Activated T-helper 17 cell treated with anti-CD3 and anti-CD28 coated beads, Interleukin-2, amount 50 U/mL, for 72 hours (primary cell): ENCODE results near the gene GALNT17. TPM values are rescaled to one million over a fixed set of nuclear protein-coding genes. Genes with fewer than 3 reads are reported as not detected.

Source experiments
- ATAC-seq: fragments of 150-1000 bp; cut with Tn5 transposase; replicated peaks from 2 replicates; pipeline ENCODE4 v1.10.0; 2021; ENCODE audit warnings: mild to moderate bottlenecking, moderate library complexity
- H3K27ac Mint-ChIP-seq: one replicate; pipeline ENCODE4 v1.8.0; 2022; ENCODE audit warnings: mixed read lengths
- H3K27me3 Mint-ChIP-seq: one replicate; pipeline ENCODE4 v1.8.0; 2022; ENCODE audit warnings: mixed read lengths
- H3K36me3 Mint-ChIP-seq: one replicate; pipeline ENCODE4 v1.8.0; 2022; ENCODE audit warnings: low read depth, mild to moderate bottlenecking, mixed read lengths
- H3K4me1 Mint-ChIP-seq: one replicate; pipeline ENCODE4 v1.8.0; 2022; ENCODE audit warnings: mixed read lengths
- H3K4me3 Mint-ChIP-seq: one replicate; pipeline ENCODE4 v1.8.0; 2022; ENCODE audit warnings: mild to moderate bottlenecking, mixed read lengths
- H3K9me3 Mint-ChIP-seq: one replicate; pipeline ENCODE4 v1.8.0; 2022; ENCODE audit warnings: mixed read lengths
- total RNA-seq, 2 donors: library from RNA; stranded (reverse); gene quantifications; one replicate each; pipeline ENCODE4 v1.2.3, GENCODE V29; 2022

The GALNT17 gene
- total RNA-seq = not detected

DNA sequence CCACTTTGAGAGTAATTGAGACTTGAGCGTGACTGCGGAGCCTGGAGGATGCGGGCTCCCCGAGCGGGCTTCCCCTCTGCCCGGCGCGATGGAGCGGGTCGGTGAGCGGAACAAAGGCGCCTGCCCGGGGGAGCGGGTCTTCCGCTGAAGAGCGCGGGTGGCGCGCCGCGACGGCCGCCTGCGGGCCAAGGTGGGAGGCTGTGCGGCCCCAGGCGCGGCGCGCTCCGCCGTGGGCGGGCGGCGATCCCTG is at the start of gene GALNT17:
Gene GALNT17, plus strand, starts transcription at position 18 of the 250 bp plus-strand sequence.
- ATAC-seq = no peak
- Mint-ChIP-seq H3K36me3 (no peaks in the 10 kb centered on the region), H3K4me3 (no peak within 1 kb of the TSS), H3K27me3 (peaks cover 14% of the 10 kb centered on the region), H3K27ac (no peak within 1 kb of the TSS), H3K9me3 (no peaks in the 10 kb centered on the region), H3K4me1 (no peaks in the 10 kb centered on the region)

DNA sequence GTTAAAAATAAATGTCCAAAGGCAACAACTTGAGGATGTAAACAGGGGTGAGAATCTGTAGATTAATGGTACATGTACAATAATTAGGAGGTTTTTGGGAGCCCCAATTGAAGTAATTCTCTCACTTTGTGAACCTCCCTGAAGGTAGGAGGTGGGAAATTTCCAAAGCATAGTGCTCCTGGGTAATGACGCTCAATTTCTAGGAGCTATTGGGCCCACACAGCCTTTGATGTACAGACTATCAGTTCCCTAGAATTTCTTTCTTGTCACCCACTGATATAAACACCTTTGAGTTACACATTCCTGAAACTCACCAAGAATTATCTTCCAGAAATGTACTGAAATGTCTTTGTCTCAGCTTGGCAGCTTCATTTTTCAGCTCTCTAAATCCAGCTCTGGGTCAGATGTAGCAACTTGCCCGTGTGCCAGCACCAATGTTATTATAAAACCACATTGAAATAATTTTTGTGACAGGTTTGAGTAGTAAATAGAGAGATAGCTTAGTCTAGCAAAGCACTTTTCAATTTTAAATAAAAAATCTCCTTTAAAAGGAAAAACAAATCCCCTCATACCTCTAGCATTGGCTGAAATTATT is 36.6 kb upstream of the GALNT17 start:
- no peak overlapping the region for H3K27ac Mint-ChIP-seq
- peaks cover 8% of the 10 kb centered on the region for H3K9me3 Mint-ChIP-seq
- ATAC-seq = no peak
- H3K27me3 Mint-ChIP-seq = no peaks in the 10 kb centered on the region
- no peak overlapping the region for H3K4me3 Mint-ChIP-seq
- no peaks in the 10 kb centered on the region for H3K4me1 Mint-ChIP-seq
- no peaks in the 10 kb centered on the region for H3K36me3 Mint-ChIP-seq

DNA sequence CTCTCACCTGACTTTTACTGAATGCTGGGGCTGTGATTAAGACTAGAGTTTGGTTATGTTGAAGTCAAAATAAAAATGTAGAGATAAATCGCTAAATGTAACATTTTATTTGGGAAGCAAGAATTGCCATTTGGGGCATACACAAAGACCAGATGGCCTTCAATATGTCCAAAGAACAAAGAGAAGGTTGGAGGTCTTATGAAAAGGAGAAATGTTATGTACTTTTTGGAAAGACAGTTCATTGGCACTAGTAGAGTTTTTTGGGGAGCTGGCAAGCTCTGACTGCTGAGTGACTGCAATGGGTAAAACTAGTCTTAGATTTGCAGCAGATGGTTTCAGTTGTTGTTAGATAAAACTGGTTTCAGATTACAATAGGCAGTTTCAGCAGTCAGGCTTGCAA is 35.6 kb upstream of the GALNT17 start:
- no peak for ATAC-seq
- Mint-ChIP-seq H3K4me3 (no peak overlapping the region), H3K4me1 (no peaks in the 10 kb centered on the region), H3K27ac (no peak overlapping the region), H3K36me3 (no peaks in the 10 kb centered on the region), H3K9me3 (peaks cover 3% of the 10 kb centered on the region), H3K27me3 (no peaks in the 10 kb centered on the region)

DNA sequence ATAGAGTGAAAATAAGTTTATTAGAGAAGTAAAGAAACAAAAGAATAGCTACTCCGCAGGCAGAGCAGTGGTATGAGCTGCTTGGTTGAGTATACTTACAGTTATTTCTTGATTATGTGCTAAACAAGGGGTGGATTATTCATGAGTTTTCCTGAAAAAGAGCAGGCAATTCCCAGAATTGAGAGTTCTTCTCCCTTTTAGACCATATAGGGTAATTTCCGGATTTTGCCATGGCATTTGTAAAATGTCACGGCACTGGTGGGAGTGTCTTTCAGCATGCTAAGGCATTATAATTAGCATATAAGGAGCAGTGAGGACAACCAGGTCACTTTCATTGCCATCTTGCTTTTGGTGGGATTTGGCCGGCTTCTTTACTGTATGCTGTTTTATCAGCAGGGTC is 25.7 kb upstream of the GALNT17 start:
- Mint-ChIP-seq H3K4me3 (no peak overlapping the region), H3K4me1 (no peaks in the 10 kb centered on the region), H3K27ac (no peak overlapping the region), H3K36me3 (no peaks in the 10 kb centered on the region), H3K27me3 (no peaks in the 10 kb centered on the region), H3K9me3 (peaks cover 11% of the 10 kb centered on the region)
- no peak for ATAC-seq

DNA sequence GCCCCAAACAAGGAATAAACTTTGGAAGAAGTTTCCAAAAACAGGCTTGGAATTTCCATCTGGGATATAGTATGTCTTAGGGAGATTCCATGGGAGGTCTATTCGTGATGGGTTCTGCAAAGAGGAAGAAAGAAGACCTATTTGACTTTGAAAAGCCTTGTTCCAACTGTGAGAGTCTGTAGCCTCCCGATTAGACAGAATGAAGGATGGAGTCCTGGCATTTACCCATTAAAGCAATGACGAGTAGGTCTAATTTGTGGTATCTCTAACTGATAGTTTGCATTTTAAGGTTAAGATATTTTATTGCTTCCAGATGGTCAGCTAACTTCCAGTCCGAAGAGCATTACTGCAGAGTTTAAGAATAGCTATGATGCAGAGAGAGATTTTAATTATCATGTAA is 19.5 kb upstream of the GALNT17 start:
- Mint-ChIP-seq H3K27ac (no peak overlapping the region), H3K36me3 (no peaks in the 10 kb centered on the region), H3K9me3 (peaks cover 13% of the 10 kb centered on the region), H3K27me3 (no peaks in the 10 kb centered on the region), H3K4me1 (no peaks in the 10 kb centered on the region), H3K4me3 (no peak overlapping the region)
- ATAC-seq = no peak

DNA sequence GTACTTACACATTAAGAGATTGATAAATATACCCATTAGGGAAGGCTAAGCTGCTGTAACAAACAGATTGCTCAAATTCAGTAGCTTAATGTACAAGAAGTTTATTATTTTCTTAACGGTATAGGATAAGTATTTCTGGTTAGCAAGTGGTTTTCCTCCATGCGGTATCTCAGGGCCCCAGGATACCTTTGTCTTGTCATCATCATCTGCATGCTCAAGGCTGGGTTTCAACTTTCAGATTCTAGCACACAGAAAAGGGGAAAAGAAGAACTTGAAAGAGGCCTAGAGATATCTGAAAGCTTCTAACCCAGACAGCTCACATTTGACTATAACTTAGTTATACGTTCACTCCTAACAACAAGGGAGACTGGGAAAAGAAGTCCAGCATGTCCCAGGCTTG is 11.8 kb upstream of the GALNT17 start:
- ATAC-seq = no peak
- Mint-ChIP-seq H3K4me1 (no peaks in the 10 kb centered on the region), H3K27me3 (no peaks in the 10 kb centered on the region), H3K36me3 (no peaks in the 10 kb centered on the region), H3K4me3 (no peak overlapping the region), H3K27ac (no peak overlapping the region), H3K9me3 (peaks cover 13% of the 10 kb centered on the region)

DNA sequence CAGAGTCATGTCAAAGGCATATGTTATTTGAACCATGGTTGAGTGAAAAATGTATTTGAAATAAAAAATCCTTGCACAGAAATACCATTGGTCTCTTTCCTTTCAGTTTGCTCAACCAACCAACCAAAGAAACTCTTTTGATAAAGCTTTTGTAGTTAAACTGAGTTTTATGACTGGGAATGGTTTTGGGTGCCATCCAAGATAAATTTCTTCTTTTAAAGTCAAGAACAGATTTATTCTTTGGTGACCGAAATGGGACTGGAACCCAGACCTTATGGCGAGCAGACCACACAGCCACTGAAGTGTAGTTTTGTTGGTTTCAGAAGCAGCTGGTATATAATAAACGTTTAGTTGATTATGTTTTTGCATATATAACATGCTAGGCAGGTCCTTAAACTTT is 2.8 kb upstream of the GALNT17 start:
- no peaks in the 10 kb centered on the region for H3K9me3 Mint-ChIP-seq
- H3K4me1 Mint-ChIP-seq = no peaks in the 10 kb centered on the region
- H3K4me3 Mint-ChIP-seq = no peak overlapping the region
- peaks cover 14% of the 10 kb centered on the region for H3K27me3 Mint-ChIP-seq
- no peaks in the 10 kb centered on the region for H3K36me3 Mint-ChIP-seq
- ATAC-seq = no peak
- H3K27ac Mint-ChIP-seq = no peak overlapping the region

DNA sequence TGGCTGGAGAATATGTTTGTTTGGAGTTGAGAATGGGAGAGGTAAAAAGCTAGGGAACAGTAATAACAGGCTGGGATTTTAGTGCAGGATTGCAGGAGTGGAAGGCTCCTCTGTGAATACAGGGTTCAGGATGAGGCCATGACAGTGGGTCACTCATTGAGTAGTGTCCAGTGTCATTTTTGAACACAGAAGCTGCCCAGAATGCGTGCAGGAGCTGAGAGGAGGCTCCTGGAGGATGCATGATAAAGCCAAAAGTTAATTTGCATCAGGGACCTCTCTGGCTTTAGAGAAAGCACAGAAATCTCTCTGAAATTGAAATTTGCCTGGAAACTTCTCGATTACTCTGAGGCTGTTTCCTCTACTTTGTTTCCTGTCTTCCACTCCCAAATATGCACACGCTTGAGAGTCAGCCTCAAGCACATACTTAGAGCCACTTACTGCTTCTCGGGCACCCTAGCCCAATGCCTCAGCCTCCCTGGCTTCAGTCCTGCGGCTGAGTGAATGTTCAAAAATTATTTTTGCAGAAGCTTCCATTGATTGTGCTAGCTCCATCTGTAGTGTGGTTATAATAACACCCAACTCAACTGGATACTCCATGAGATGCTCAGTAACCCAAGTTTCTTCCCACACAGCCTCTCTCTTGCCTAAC is 1.8 kb upstream of the GALNT17 start:
- Mint-ChIP-seq H3K4me1 (no peaks in the 10 kb centered on the region), H3K4me3 (no peak overlapping the region), H3K27ac (no peak overlapping the region), H3K36me3 (no peaks in the 10 kb centered on the region), H3K27me3 (peaks cover 14% of the 10 kb centered on the region), H3K9me3 (no peaks in the 10 kb centered on the region)
- ATAC-seq = no peak

DNA sequence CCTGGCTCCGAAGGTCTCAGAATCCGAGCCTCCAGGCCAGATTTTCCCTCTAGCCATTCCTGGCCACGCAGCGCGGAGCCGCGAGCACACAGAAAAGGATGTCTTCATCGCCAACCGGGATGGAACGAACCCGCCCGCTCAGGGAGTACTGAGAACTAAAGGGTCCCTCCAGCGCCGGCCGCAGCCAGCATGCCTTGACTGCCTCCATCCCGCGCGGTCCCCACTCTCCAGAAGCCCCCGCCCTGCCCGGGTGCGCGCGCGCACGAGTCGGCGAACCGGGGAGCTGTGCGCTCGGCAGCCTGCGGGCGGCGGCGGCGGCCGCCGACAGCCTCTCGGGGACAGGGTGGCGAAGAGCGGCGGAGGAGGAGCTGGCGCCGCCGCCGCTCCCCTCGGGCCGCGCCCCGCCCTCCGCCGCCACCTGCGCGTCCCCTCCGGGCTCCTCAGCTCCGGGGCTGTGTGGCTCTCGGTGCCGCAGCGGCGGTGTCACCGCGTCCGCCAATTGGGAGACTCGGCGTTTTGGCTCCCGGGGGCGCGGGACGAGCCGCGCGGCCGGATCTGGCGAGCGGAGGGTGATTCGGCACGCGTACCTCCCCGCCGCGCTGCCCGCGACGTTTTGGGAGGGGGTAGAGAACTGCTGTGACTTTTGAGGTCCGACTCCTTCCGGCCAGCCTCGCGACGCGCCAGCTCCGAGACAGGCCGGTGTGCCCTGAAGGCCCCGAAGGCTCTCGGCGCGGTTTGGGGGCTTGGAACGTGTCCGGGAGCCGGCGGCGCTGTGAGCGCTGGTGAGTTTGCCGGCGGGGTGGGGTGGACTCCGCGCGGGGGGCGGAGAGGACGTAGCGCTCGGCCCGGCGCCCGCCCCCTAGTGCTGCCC is 453 bp upstream of the GALNT17 start:
- Mint-ChIP-seq H3K4me1 (no peaks in the 10 kb centered on the region), H3K36me3 (no peaks in the 10 kb centered on the region), H3K4me3 (no peak overlapping the region), H3K9me3 (no peaks in the 10 kb centered on the region), H3K27ac (no peak overlapping the region), H3K27me3 (peaks cover 14% of the 10 kb centered on the region)
- no peak for ATAC-seq

DNA sequence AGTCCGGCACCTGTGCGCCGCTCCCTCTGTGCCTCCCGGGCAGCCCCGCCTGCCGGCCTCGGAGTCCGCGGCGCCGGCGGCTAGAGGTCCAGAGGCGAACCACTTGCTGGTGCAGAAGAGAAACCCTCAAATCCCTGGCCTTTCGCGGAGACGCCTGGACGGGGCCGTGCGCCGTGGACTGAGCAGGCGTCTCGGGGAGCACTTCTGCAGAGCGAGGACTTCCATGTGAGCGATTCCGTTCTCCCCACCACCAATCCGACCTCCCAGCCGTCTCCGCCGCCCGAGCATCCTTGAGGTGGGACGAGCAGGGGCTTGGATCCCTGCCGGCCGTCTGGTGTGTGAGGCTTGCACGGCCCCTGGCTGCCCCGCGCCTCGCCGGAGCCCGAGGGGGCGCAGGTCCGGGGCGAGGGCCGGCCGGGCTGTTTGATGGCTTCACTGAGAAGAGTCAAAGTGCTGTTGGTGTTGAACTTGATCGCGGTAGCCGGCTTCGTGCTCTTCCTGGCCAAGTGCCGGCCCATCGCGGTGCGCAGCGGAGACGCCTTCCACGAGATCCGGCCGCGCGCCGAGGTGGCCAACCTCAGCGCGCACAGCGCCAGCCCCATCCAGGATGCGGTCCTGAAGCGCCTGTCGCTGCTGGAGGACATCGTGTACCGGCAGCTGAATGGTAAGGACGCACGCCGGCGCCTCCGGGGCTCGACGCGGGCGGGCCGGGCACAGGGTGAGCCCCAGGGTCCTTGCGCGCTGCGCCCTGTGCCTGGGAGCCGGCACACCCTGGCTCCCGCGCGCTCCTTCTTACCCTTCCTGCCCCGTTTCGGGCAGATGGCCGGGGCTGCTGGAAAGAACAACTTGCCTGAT is 660 bp downstream of the GALNT17 start:
- H3K36me3 Mint-ChIP-seq = no peaks in the 10 kb centered on the region
- no peaks in the 10 kb centered on the region for H3K4me1 Mint-ChIP-seq
- peaks cover 14% of the 10 kb centered on the region for H3K27me3 Mint-ChIP-seq
- H3K27ac Mint-ChIP-seq = no peak overlapping the region
- ATAC-seq = no peak
- H3K9me3 Mint-ChIP-seq = no peaks in the 10 kb centered on the region
- H3K4me3 Mint-ChIP-seq = no peak overlapping the region

DNA sequence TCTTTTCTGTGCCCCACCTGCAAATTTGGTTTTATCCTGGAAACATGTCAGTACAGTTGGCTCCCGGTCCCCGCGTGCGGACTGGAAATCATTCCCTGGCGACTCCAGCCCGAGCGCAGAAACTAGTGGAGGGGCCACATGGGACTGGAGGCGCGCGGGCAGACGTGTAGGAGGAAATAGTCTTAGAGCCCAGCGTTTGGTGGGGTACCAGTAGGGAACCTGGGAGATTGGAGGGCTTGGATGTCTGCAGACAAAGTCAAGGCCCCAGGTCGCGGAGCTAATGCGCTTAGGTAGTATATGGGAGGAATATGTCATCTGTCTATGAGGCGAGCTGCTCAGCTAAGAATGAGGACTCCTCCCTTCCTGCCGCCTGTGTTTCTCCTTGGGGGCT is 1.3 kb downstream of the GALNT17 start:
- Mint-ChIP-seq H3K4me1 (no peaks in the 10 kb centered on the region), H3K27me3 (peaks cover 14% of the 10 kb centered on the region), H3K9me3 (no peaks in the 10 kb centered on the region), H3K27ac (no peak overlapping the region), H3K36me3 (no peaks in the 10 kb centered on the region), H3K4me3 (no peak overlapping the region)
- no peak for ATAC-seq

DNA sequence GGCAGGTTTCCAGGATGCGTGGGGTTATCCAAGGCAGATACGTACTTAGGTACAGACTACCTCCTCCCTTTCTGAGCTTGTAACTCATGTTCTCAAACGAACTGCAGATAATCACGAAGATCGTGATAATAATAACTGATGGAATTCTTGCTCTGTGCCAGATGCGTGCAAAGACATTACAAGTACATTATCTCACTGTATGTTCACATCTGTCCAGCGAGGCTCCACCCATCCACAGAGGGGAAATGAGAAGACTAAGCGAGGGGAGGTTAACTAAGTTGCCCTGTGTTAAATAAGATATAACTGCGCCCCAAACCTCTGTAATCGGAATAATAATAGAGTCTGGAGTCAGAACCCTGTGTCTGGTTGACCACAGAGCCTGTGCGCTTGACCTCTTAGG is 1.9 kb downstream of the GALNT17 start:
- no peak for ATAC-seq
- Mint-ChIP-seq H3K4me3 (no peak overlapping the region), H3K27me3 (peaks cover 14% of the 10 kb centered on the region), H3K27ac (no peak overlapping the region), H3K36me3 (no peaks in the 10 kb centered on the region), H3K4me1 (no peaks in the 10 kb centered on the region), H3K9me3 (no peaks in the 10 kb centered on the region)

DNA sequence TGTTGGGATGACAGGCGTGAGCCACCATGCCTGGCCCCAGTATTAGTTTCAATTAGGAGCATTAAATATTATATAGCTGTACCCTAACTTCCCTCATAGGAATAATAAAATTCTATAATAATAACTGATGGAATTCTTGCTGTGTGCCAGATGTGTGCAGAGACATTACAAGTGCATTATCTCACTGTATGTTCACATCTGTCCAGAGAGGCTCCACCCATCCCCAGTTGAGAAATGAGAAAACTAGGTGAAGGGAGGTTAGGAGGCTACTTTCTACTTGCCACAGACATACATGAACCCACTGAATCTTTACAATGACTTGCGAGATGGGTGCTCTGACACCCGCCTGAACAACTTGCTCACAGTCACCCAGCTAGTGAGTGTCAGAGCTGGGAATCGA is 3.2 kb downstream of the GALNT17 start:
- Mint-ChIP-seq H3K27me3 (peaks cover 8% of the 10 kb centered on the region), H3K27ac (no peak overlapping the region), H3K36me3 (no peaks in the 10 kb centered on the region), H3K4me1 (no peaks in the 10 kb centered on the region), H3K4me3 (no peak overlapping the region), H3K9me3 (peaks cover 6% of the 10 kb centered on the region)
- no peak for ATAC-seq

DNA sequence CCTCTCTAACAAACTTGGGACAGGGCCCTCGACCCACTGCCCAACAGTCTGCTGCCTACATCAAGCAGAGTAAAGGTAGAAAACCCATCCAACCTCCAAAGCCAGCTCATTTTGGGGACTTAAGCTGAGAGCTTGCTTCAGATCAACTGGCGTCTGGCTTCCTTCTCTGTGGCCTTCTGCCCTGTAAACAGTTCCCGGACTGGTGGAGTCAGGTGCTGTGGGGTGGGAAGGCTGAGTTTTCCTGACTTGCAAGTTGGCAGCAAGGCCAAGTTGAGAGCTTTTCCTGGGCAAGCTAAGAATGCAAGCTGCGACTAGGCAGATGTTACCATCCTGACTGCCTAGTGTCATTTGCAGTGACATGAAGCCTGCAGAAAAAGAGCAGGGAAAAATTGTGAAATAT is 3.7 kb downstream of the GALNT17 start:
- Mint-ChIP-seq H3K27ac (no peak overlapping the region), H3K4me1 (no peaks in the 10 kb centered on the region), H3K36me3 (no peaks in the 10 kb centered on the region), H3K27me3 (peaks cover 6% of the 10 kb centered on the region), H3K9me3 (peaks cover 6% of the 10 kb centered on the region), H3K4me3 (no peak overlapping the region)
- no peak for ATAC-seq
